NB4 (cell line): Measurements from ENCODE around the gene IFNGR1.

Experiments
- CTCF ChIP-seq: IDR thresholded peaks from one replicate; pipeline ENCODE4 v1.5.1; 2012; ENCODE audit warnings: low read depth, low read length
- POLR2A ChIP-seq: IDR thresholded peaks from 2 replicates; pipeline ENCODE4 v1.6.1; 2011; ENCODE audit warnings: mild to moderate bottlenecking; ENCODE audit not compliant: insufficient read length; ENCODE audit errors: extremely low read depth
- TF ChIP-seq, protein P1 (sequence below): IDR thresholded peaks from 2 replicates; pipeline ENCODE4 v1.6.1; 2011; ENCODE audit warnings: low read depth, low read length

DNA sequence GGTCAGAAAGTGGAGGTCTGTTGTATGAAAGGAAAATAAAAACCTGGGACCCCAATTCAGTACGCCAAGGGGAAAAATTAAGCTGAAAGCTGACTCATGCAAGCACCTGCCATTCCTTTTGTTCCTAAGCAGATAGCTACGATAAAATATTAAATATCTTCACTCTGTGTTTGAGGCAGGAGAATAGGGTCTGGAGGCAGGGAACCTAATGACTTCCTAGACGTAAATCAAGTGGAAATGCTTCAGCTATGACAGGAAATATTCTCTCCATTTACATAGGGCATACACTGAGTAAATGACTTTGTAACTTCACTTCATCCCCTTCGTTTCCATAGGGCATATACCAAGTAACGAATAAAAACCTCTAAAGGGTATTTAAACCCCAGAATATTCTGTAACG, 41.0 kb upstream of the IFNGR1 start:
- TF ChIP-seq CTCF (no peak), POLR2A (no peak)
- TF ChIP-seq, protein P1, sequence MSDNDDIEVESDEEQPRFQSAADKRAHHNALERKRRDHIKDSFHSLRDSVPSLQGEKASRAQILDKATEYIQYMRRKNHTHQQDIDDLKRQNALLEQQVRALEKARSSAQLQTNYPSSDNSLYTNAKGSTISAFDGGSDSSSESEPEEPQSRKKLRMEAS: no peak
